ENCODE data around the gene MAPK4.

The MAPK4 gene

GRCh38 chr18:50653402-50654093, 93.7 kb downstream of the MAPK4 start:
- no peak for DNase-seq (ENCODE audit: low read depth)

DNA sequence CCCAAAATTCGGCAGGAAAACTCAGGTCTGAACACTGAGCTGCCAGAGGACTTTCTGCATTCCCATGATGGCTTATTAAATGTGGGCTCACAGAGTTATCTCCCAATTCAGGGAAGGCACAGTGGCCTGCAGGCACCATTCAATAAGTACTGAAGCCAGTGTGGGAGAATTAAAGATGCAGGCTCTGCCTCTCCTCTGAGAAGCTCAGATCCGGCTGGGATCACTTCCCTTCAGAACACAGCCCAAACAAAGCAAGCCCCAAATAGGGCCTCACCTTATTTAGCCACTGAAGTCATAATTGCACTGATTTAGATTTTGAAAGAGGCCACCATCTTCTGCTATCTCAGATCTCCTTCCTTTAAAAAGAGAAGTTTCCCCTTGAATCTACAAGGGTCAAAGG, 94.3 kb downstream of the MAPK4 start:
- DNase-seq (ENCODE audit: low read depth), result no peak

GRCh38 chr18:50654658-50655550, 95.0 kb downstream of the MAPK4 start:
- DNase-seq (ENCODE audit: low read depth), result no peak

DNA sequence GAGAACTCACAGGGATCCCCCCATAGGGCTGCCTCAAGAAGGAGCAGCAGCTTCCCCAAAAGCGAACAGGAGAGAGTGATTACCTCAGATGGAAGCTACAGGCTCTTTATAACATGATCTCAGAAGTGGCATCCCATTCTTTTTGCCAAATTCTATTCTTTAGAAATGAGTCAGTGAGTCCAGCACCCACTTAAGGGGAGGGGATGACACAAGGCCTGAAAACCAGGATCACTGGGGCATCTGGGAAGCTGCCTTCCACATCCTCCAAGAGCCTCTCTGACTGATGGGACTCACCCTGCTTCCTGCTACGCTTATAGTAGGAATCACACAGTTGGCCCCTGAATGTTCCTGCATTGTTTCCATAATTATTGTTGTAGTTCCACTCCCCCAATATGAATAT, 96.5 kb downstream of the MAPK4 start:
- no peak for DNase-seq (ENCODE audit: low read depth)

- DNase-seq (ENCODE audit: low read depth), result no peak
Measured at GRCh38 chr18:50656841-50657470, 97.1 kb downstream of the MAPK4 start.

- DNase-seq (ENCODE audit: low read depth), result no peak
Measured at GRCh38 chr18:50658601-50659000, 98.7 kb downstream of the MAPK4 start.

DNA sequence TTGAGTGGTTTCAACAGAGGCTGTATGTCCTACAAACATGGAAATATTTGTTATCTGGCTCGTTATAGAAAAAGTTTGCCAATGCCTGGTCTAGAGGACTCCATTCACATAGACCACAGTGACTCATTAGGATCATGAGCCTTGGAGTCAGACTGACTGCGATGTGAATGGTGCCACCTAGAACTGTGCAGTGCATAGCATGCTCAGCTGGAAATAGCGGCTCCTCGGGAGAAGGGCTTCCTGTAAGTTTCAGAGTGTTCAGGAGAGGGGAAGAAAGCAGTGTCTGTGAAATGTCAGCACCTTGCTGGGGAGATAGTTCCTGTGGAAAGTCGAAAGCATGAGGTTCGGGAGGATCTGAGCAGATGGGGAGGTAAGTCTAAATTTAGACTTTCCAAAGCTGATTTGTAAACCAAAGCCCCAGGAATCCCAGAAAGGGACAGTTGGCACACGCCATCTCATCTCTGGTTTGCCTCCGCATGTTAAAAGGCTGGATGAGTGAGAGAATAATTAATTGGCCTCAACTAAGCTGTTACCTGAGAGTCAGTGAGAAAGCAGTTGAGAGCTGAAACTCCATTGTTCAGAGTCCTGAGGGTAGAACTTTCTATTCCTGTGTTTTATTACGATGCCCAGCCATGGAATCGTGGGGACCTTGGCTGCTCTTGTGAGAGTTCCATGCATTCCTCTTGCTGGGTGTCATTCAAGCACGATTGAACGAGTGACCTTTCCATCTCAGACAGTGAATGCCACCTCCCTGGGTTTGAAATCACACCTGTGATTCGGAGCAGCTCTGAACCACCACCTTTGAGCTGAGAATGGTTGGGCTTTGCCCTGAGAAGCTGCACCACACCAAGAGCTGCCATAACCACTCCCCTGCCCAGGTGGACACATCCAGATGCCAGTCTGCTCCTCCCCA, 99.5 kb downstream of the MAPK4 start:
- DNase-seq (ENCODE audit: low read depth), result no peak

- DNase-seq (ENCODE audit: low read depth), result no peak
Measured at GRCh38 chr18:50661013-50661412, 101.1 kb downstream of the MAPK4 start.

GRCh38 chr18:50662177-50662576, 102.3 kb downstream of the MAPK4 start:
- DNase-seq (ENCODE audit: low read depth), result no peak

- no peak for DNase-seq (ENCODE audit: low read depth)
Measured at GRCh38 chr18:50662775-50663383, 103.0 kb downstream of the MAPK4 start.

GRCh38 chr18:50663626-50664441, 103.9 kb downstream of the MAPK4 start:
- DNase-seq (ENCODE audit: low read depth), result no peak

GRCh38 chr18:50665015-50665414, 105.1 kb downstream of the MAPK4 start:
- no peak for DNase-seq (ENCODE audit: low read depth)

- no peak for DNase-seq (ENCODE audit: low read depth)
Measured at GRCh38 chr18:50665519-50665918, 105.6 kb downstream of the MAPK4 start.

GRCh38 chr18:50666536-50666935, 106.6 kb downstream of the MAPK4 start:
- no peak for DNase-seq (ENCODE audit: low read depth)

GRCh38 chr18:50671376-50671775, 111.5 kb downstream of the MAPK4 start:
- no peak for DNase-seq (ENCODE audit: low read depth)

DNA sequence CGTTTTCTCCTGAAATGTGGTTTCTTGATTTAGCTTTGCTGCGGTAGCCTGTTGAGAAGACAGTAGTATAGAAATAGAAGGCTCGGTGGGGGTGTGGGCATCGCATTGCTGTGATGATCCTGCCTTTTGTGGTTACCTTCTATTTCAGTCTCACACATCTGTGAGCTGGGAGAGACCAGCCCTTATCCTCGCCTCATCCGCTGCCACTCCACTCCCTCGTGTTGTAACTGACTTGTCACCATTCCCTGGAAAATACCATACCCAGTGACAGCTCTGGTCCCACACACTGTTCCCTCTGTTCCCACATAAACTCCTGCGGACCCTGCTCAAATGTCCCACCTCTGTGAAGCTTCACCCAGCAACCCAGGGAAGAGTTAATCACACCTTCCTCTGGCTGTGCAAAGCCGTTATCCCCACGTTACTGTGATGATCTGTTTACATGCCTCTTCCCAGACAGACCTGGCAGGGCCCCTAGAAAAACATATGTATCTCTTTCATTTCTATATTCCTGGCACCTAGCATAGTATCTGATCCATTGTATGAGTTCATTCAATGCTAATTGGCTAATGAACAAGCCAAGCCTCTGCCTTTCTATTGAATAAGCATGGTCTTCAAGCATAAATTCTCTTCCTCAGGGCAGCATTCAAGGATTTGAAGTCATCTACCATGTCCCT, 114.6 kb downstream of the MAPK4 start:
- no peak for DNase-seq (ENCODE audit: low read depth)

- no peak for DNase-seq (ENCODE audit: low read depth)
Measured at GRCh38 chr18:50675043-50675442, 115.2 kb downstream of the MAPK4 start.

DNA sequence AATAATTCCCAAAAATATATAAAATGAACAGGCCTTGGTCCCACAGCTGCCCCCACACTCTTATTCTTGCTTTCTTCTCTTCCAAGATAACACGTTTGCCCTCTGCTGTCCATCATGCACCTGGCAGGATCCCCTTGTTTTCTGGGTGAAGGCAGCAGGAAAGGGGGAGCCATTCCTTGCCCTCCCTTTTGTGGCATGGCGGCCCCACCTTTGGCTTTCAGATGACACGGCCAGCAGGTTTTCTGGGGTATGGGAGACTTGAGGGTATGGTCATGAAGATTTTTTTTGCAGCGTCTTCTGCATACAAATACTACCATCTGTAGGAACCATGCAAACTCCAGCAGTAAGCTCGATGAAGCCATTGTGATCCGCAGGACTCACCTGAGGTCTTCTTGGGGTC, 118.8 kb downstream of the MAPK4 start:
- DNase-seq (ENCODE audit: low read depth), result no peak

DNA sequence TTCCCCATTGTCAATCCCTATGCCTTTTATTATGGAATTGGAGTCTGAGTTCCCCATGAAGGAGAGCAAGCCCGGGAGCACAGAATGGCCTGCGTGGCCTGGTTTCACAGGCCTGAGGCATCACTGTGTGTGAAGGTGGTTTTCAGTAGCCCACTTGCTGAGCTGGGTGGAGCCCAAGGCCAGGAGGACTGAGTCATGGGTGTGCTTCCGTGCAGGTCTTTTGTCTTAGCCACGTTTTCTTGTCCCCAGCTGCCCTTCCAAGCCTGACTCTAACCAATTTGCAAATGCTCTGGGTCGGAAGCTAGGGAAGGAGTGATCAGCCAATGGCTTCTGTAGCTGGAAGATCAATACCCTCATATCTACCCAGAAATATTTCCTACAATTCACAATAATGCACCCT, 119.2 kb downstream of the MAPK4 start:
- no peak for DNase-seq (ENCODE audit: low read depth)

DNA sequence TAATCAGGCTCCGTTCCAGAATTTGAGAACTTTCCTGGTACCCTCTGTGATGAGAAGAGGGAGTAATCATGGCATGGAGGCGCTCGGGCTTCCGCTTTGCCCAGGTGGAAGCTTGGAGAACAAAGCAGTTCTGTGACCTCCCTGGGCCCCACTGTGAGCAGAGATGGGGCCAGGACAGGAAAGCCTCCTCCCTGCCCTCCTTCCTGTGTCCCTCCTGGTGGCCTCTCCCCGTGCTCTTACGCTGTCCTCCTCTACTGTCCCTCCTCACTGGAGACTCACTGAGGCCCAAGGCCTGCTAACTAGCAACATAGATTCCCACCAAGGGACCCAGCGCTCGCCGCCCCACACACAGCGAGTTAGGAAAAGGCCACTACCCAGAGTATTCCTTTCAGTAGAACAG, 119.8 kb downstream of the MAPK4 start:
- DNase-seq (ENCODE audit: low read depth), result no peak
